Skeletal muscle tissue (tissue), 4 donors: ENCODE data around the gene MTA1. TPM values are rescaled to one million over a fixed set of nuclear protein-coding genes. Genes with fewer than 3 reads are reported as not detected.

Experiments
- H3K27ac ChIP-seq: one replicate; pipeline ENCODE4 v1.7.0; 2013; ENCODE audit warnings: mild to moderate bottlenecking, low read depth, low read length, inconsistent platforms
- H3K27me3 ChIP-seq, 3 donors: one replicate each; pipeline ENCODE4 v1.7.0; 2013; ENCODE audit warnings: low read length in 3 of 3; ENCODE audit not compliant: control insufficient read depth in 3 of 3, insufficient read depth in 3 of 3
- H3K36me3 ChIP-seq, 3 donors: one replicate each; pipeline ENCODE4 v1.7.0; 2013; ENCODE audit warnings: low read length in 3 of 3; ENCODE audit not compliant: control insufficient read depth in 3 of 3, insufficient read depth in 3 of 3
- H3K4me1 ChIP-seq, 3 donors: one replicate each; pipeline ENCODE4 v1.7.0; 2013; ENCODE audit warnings: low read length in 3 of 3, mild to moderate bottlenecking in 3 of 3; ENCODE audit not compliant: control insufficient read depth in 3 of 3, insufficient read depth in 3 of 3
- H3K4me3 ChIP-seq, 3 donors: one replicate each; pipeline ENCODE4 v1.7.0; 2013; ENCODE audit warnings: low read length in 3 of 3
- H3K9ac ChIP-seq, 3 donors: one replicate each; pipeline ENCODE4 v1.7.0; 2013; ENCODE audit warnings: low read length in 3 of 3, mild to moderate bottlenecking in 3 of 3, moderate library complexity in 2 of 3, low read depth in 1 of 3
- H3K9me3 ChIP-seq, 3 donors: one replicate each; pipeline ENCODE4 v1.7.0; 2013; ENCODE audit warnings: low read length in 3 of 3; ENCODE audit not compliant: control insufficient read depth in 3 of 3
- total RNA-seq: library from RNA; depleted of rRNA; stranded (reverse); fragments of >200 nt; gene quantifications from one replicate; pipeline ENCODE4 v1.2.3, GENCODE V29; 2014
- donor health status: Osteomylitis.

MTA1 gene
- total RNA-seq, 1 donor from 2014 or later, result 19.3 TPM

- Histone ChIP-seq H3K36me3 (peaks cover 0 to 4% (median 0%) of the 10 kb centered on the region in 3 donors), H3K27ac (no peak overlapping the region), H3K9ac (peak overlapping the region in 2 of 3 donors; percentile 23 to 72), H3K4me1 (peaks cover 19 to 28% (median 27%) of the 10 kb centered on the region in 3 donors), H3K4me3 (no peak overlapping the region), H3K27me3 (no peaks in the 10 kb centered on the region), H3K9me3 (no peaks in the 10 kb centered on the region)
Measured at GRCh38 chr14:105496831-105497591, 77.4 kb downstream of the MTA1 start.

GRCh38 chr14:105497671-105498429 is 78.2 kb downstream of the MTA1 start:
- H3K36me3 ChIP-seq, result peaks cover 0 to 4% (median 0%) of the 10 kb centered on the region in 3 donors
- H3K9me3 ChIP-seq, result no peaks in the 10 kb centered on the region
- H3K27me3 ChIP-seq, result no peaks in the 10 kb centered on the region
- peaks cover 12 to 20% (median 20%) of the 10 kb centered on the region in 3 donors for H3K4me1 ChIP-seq
- H3K9ac ChIP-seq, result no peak overlapping the region
- H3K27ac ChIP-seq, result no peak overlapping the region
- no peak overlapping the region for H3K4me3 ChIP-seq

- no peaks in the 10 kb centered on the region for H3K9me3 ChIP-seq
- no peak overlapping the region for H3K9ac ChIP-seq
- H3K27ac ChIP-seq, result no peak overlapping the region
- H3K36me3 ChIP-seq, result peaks cover 0 to 4% (median 0%) of the 10 kb centered on the region in 3 donors
- H3K4me1 ChIP-seq, result peaks cover 12 to 20% (median 19%) of the 10 kb centered on the region in 3 donors
- H3K27me3 ChIP-seq, result no peaks in the 10 kb centered on the region
- H3K4me3 ChIP-seq, result no peak overlapping the region
Measured at GRCh38 chr14:105498430-105499255, 79.0 kb downstream of the MTA1 start.

- Histone ChIP-seq H3K4me3 (no peak overlapping the region), H3K27me3 (no peaks in the 10 kb centered on the region), H3K27ac (no peak overlapping the region), H3K9ac (no peak overlapping the region), H3K36me3 (peaks cover 0 to 4% (median 0%) of the 10 kb centered on the region in 3 donors), H3K9me3 (no peaks in the 10 kb centered on the region), H3K4me1 (peaks cover 12 to 20% (median 19%) of the 10 kb centered on the region in 3 donors)
Measured at GRCh38 chr14:105499256-105500035, 79.8 kb downstream of the MTA1 start.

- Histone ChIP-seq H3K9me3 (no peaks in the 10 kb centered on the region), H3K4me3 (no peak overlapping the region), H3K9ac (no peak overlapping the region), H3K4me1 (peaks cover 10 to 17% (median 14%) of the 10 kb centered on the region in 3 donors), H3K27me3 (no peaks in the 10 kb centered on the region), H3K36me3 (peaks cover 0 to 4% (median 0%) of the 10 kb centered on the region in 3 donors), H3K27ac (no peak overlapping the region)
Measured at GRCh38 chr14:105500036-105500725, 80.6 kb downstream of the MTA1 start.

GRCh38 chr14:105500726-105501101 is 81.1 kb downstream of the MTA1 start:
- H3K9ac ChIP-seq, result no peak overlapping the region
- H3K4me1 ChIP-seq, result peaks cover 5 to 12% (median 9%) of the 10 kb centered on the region in 3 donors
- peaks cover 0 to 4% (median 0%) of the 10 kb centered on the region in 3 donors for H3K36me3 ChIP-seq
- H3K9me3 ChIP-seq, result no peaks in the 10 kb centered on the region
- H3K4me3 ChIP-seq, result no peak overlapping the region
- H3K27ac ChIP-seq, result no peak overlapping the region
- H3K27me3 ChIP-seq, result no peaks in the 10 kb centered on the region

GRCh38 chr14:105501504-105502291 is 82.1 kb downstream of the MTA1 start:
- H3K36me3 ChIP-seq, result peaks cover 0 to 4% (median 0%) of the 10 kb centered on the region in 3 donors
- H3K4me3 ChIP-seq, result no peak overlapping the region
- no peak overlapping the region for H3K9ac ChIP-seq
- no peak overlapping the region for H3K27ac ChIP-seq
- H3K9me3 ChIP-seq, result no peaks in the 10 kb centered on the region
- H3K27me3 ChIP-seq, result no peaks in the 10 kb centered on the region
- H3K4me1 ChIP-seq, result peaks cover 0 to 3% (median under 1%) of the 10 kb centered on the region in 3 donors

GRCh38 chr14:105502446-105503295 is 83.0 kb downstream of the MTA1 start:
- Histone ChIP-seq H3K27me3 (no peaks in the 10 kb centered on the region), H3K9me3 (no peaks in the 10 kb centered on the region), H3K36me3 (peaks cover 0 to 3% (median 0%) of the 10 kb centered on the region in 3 donors), H3K27ac (no peak overlapping the region), H3K4me3 (no peak overlapping the region), H3K9ac (no peak overlapping the region), H3K4me1 (no peaks in the 10 kb centered on the region)
